GM12873 (cell line): ENCODE measurements around the gene FSTL4.

ENCODE experiments used
- TF ChIP-seq, protein P1 (sequence below): IDR thresholded peaks from 2 replicates; pipeline ENCODE4 v1.5.1; 2012; ENCODE audit warnings: low read depth, mild to moderate bottlenecking, moderate library complexity, low read length, control low read depth; ENCODE audit not compliant: insufficient read depth; ENCODE audit errors: missing control alignments

FSTL4 gene

DNA sequence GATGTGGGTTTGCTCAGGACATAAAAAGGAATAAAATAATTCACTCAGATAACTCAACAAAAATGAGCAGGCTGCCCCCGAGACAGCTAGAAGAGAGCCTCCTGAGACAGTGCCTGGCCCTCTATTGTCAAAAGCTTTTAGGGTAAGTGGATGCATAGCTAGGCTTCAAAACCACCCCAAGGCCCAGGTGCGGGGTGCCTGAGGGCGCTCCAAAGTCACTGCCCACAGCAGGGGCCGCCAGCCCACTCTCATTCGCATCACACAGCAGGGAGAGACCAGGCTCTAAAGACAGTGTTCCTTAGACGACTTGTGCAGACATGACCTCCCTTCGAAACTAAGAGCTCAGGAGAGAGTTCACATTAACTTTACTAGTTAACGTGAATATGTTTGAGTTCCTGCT, 271.5 kb downstream of the FSTL4 start:
- TF ChIP-seq, protein P1, sequence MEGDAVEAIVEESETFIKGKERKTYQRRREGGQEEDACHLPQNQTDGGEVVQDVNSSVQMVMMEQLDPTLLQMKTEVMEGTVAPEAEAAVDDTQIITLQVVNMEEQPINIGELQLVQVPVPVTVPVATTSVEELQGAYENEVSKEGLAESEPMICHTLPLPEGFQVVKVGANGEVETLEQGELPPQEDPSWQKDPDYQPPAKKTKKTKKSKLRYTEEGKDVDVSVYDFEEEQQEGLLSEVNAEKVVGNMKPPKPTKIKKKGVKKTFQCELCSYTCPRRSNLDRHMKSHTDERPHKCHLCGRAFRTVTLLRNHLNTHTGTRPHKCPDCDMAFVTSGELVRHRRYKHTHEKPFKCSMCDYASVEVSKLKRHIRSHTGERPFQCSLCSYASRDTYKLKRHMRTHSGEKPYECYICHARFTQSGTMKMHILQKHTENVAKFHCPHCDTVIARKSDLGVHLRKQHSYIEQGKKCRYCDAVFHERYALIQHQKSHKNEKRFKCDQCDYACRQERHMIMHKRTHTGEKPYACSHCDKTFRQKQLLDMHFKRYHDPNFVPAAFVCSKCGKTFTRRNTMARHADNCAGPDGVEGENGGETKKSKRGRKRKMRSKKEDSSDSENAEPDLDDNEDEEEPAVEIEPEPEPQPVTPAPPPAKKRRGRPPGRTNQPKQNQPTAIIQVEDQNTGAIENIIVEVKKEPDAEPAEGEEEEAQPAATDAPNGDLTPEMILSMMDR = no peak

DNA sequence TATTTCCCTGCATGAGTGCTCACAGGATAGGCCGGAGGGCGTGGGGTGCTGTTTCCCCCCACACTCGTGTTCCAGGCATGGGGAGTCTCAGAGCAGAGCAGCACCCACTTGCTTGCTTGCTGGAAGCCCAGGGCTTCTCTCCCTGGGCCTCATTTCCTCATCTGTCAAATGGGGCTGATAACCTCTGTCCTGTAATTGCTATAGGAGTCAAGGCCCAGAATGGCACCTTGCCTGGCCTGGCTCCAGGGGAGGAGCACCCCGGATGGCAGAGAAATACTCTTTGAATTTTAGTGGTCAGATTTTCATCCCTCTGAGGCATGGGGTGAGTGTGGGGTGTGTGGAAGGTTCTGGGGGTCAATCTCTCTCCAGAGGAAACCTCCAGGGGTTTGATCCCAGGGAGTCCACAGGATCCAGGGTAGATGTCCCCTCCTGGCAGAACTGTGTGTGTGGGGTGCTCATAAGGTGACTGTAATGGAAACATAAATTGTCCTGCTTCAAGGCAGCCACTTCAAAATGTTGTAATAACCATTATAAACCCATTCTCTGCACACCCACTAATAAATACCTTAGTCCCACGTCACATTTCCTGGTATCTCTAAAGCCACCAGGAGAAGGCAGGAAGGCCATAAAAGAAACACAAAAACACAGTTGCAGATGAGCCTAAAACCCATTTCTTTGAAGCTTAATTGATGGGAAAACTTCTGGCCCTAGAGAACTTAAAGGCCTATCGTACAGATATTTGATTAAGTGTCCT, 272.2 kb downstream of the FSTL4 start:
- TF ChIP-seq, protein P1 = no peak

DNA sequence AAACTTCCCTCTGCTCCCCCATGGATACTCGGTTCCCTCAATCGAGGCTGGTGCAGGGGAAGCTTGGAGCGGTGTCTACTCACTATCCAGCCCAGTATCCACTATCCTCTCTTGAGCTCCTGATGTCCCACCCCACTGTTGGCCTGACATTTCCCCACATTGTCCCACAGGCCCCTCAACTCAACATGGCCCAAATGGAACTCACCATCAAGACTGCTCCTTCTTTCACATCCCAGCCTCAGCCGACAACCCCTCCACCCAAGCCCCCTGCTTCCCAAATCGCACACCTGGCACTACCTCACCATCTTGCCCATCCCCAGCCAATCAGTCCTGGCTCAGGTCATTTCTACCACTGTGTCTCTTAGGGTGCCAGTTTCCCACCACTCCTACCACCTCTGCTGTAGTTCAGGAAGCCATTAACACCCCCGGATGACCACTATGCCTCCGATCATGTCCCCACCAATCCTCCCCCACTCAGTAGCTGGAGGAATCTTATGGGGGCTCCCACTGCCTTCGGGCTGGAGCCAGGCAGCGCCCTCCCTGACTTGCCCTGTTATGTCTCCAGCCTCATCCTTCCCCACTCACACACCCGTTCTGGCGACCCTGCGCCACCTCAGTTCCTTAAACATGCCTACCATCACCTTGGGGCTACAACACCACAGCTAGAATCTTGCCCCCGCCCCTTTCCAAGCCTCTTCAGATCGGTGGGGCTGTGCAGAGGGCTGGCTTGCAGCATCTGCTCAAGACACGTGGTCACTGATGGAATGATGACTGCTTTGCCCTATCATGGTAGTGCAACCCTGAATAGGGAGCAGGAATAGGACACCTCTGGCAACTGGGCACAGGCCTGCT, 273.6 kb downstream of the FSTL4 start:
- TF ChIP-seq, protein P1 = no peak

DNA sequence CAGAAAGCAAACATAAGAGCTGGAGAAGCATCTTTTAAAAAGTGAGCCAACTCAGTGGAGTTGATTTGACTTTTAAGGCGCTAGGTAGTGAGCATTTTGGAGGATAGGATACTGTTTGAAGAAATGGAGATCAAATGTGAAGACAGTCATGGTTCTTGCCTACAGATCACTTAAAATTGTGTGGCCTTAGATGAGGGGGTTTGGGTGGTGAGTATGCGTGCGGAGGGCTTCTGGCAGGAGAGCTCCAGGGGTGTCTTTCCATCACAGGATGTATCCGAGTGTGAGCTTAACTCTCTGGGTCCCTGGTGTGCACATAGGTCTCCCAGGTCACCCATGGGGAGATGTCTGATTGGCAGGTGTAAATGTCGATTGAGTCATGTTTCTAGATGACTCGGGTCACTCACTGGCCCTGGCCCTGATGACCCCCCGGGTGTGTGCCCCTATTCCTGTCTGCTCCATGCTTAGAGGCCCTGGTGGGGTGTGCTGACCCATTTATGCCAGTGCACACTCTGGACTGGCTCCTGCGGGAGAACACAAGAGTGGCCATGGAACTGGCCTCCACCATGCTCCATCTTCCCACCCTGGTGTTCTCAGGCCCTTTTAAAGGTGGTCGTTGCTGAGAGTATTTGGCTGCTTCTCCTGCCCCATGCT, 274.4 kb downstream of the FSTL4 start:
- TF ChIP-seq, protein P1 = no peak

DNA sequence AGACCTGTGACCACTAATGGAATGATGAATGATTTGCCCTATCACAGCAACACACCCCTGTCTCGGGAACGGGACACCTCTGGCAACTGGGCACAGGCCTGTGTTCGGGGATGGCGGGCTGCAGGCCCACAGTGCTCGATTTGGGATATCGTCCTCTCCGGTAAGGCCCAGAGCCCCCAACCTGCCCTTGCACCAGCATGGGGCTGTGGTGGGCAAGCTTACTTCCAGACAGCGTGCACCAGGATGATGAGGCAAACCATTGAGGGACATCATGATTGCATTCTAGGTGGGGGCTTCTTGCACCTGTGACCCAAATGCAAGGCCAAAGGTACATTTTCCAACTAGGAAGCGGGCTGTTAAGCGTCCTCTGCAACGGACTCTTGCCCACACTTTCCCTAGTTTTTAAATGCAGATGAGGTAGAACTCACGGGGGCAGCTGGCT, 275.4 kb downstream of the FSTL4 start:
- TF ChIP-seq, protein P1 = no peak

DNA sequence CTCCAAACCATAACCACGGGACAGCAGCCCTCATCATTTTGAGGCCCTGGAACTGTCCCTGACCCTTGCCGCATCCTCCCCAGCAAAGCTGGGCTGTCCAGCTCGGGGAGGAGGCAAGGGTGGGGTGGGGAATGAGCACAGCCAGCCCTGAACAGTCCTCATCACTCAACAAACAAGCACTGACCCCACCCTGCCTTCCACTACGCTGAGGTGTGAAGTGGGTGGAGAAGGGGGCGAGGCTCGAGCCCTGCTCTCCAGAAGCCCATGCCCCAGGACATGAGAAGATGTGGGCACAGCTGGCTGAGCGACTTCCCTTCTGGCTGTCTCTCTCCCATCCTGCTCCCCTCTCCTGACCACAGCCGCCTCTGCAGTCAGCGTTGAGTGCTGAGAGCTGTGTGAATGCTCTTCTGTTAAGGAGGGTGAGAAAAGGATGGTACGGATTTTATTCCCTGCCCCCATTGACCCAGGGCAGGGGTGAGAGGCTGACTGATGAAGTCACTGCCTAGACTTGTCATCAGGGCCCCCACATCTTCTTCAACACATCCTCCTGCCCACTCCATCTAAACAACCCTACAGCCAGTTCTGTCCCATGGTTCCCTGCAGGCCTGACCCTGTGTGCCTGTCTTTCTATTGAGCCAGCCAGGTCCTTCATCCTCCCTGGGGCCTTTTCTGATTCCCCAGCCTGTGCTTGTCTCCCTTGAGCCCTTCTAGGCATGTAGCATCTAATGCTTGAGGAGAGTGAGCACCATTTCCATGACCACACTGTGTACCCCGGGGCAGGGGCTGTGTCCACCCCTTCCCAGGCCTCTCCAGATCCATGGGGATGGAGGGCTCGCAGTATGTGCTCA, 276.0 kb downstream of the FSTL4 start:
- TF ChIP-seq, protein P1 = no peak
